Karpas-422 (cell line): ENCODE data around the gene FCRL6. TPM values are rescaled to one million over a fixed set of nuclear protein-coding genes. Genes with fewer than 3 reads are reported as not detected.

Experiments
- small RNA-seq: library from RNA; depleted of rRNA; stranded (forward); fragments of <200 nt; gene quantifications from one replicate; pipeline ENCODE3, GENCODE V24; 2014
- total RNA-seq: library from RNA; depleted of rRNA; stranded (reverse); fragments of >200 nt; shearing (Covaris generic); gene quantifications from 2 replicates; pipeline ENCODE4 v1.2.3, GENCODE V29; 2014; ENCODE audit warnings: low replicate concordance; rRNA removed

FCRL6 gene
- total RNA-seq, 1 experiment from 2014 or later: not detected

Small RNA genes within 50 kb of the gene (small RNA-seq; reads per million reads assigned to genes)
- gene RF00570: 0.20 reads per million

Other genes with a start within 250 kb of the FCRL6 start
- gene APCS, start 214.5 kb upstream of the FCRL6 start, total RNA-seq: not detected in 2 replicates
- gene CRP, start 87.8 kb upstream of the FCRL6 start, total RNA-seq: not detected in 2 replicates
- not detected in 2 replicates for gene DUSP23, start 21.4 kb upstream of the FCRL6 start, total RNA-seq
- not detected in 2 replicates for gene SLAMF8, start 24.5 kb downstream of the FCRL6 start, total RNA-seq
- not detected in 2 replicates for gene VSIG8, start 60.3 kb downstream of the FCRL6 start, total RNA-seq
- 1.2 TPM in 1 of 2 replicates, not detected in the other for gene CFAP45, start 97.8 kb downstream of the FCRL6 start, total RNA-seq
- gene TAGLN2, start 123.1 kb downstream of the FCRL6 start, total RNA-seq: 141 and 188 TPM in 2 replicates
- gene IGSF9, start 143.3 kb downstream of the FCRL6 start, total RNA-seq: not detected in 2 replicates
- gene SLAMF9, start 151.9 kb downstream of the FCRL6 start, total RNA-seq: not detected in 2 replicates
- gene PIGM, start 229.6 kb downstream of the FCRL6 start, total RNA-seq: 3.2 and 6.3 TPM in 2 replicates